Nephron progenitor cell (in vitro differentiated cells): Measurements from ENCODE around the gene SEC16B.

Experiments
- DNase-seq: peaks from one replicate; pipeline ENCODE4 v3.0.0; 2021
- H3K27ac Mint-ChIP-seq: 2 replicates; pipeline ENCODE4 v1.8.0; 2021; ENCODE audit warnings: mild to moderate bottlenecking, moderate library complexity, mixed read lengths
- H3K27me3 Mint-ChIP-seq: 2 replicates; pipeline ENCODE4 v1.8.0; 2021; ENCODE audit warnings: mild to moderate bottlenecking, low read depth, mixed read lengths; ENCODE audit not compliant: poor library complexity
- H3K36me3 Mint-ChIP-seq: 2 replicates; pipeline ENCODE4 v1.8.0; 2021; ENCODE audit warnings: low read depth, mixed read lengths
- H3K4me1 Mint-ChIP-seq: 2 replicates; pipeline ENCODE4 v1.8.0; 2021; ENCODE audit warnings: mixed read lengths
- H3K4me3 Mint-ChIP-seq: 2 replicates; pipeline ENCODE4 v1.8.0; 2021; ENCODE audit warnings: mild to moderate bottlenecking, moderate library complexity, mixed read lengths
- H3K9me3 Mint-ChIP-seq: 2 replicates; pipeline ENCODE4 v1.8.0; 2021; ENCODE audit warnings: mild to moderate bottlenecking, moderate library complexity, mixed read lengths
- CTCF ChIP-seq: fragments of 200-600 bp; sonication (generic); IDR thresholded peaks from 2 replicates; pipeline ENCODE4 v1.5.0; 2021; ENCODE audit warnings: antibody characterized with exemption

SEC16B gene

GRCh38 chr1:177921590-177921989 lies 48.3 kb downstream of the SEC16B start:
- Mint-ChIP-seq H3K27me3 (peaks cover 6% of the 10 kb centered on the region), H3K9me3 (no peaks in the 10 kb centered on the region), H3K4me3 (no peak overlapping the region), H3K36me3 (no peaks in the 10 kb centered on the region), H3K4me1 (peaks cover 14% of the 10 kb centered on the region), H3K27ac (no peak overlapping the region)
- no peak for DNase-seq
- no peak for TF ChIP-seq CTCF

- no peak overlapping the region for H3K27ac Mint-ChIP-seq
- H3K9me3 Mint-ChIP-seq = no peaks in the 10 kb centered on the region
- H3K27me3 Mint-ChIP-seq = peaks cover 6% of the 10 kb centered on the region
- H3K36me3 Mint-ChIP-seq = no peaks in the 10 kb centered on the region
- H3K4me1 Mint-ChIP-seq = peaks cover 5% of the 10 kb centered on the region
- no peak for TF ChIP-seq CTCF
- no peak for DNase-seq
- H3K4me3 Mint-ChIP-seq = no peak overlapping the region
Measured at GRCh38 chr1:177920091-177920490, 49.8 kb downstream of the SEC16B start.

GRCh38 chr1:177915641-177916040 lies 54.2 kb downstream of the SEC16B start:
- peaks cover 23% of the 10 kb centered on the region for H3K27me3 Mint-ChIP-seq
- no peak overlapping the region for H3K4me3 Mint-ChIP-seq
- DNase-seq = no peak
- H3K27ac Mint-ChIP-seq = no peak overlapping the region
- no peaks in the 10 kb centered on the region for H3K4me1 Mint-ChIP-seq
- no peak for TF ChIP-seq CTCF
- no peaks in the 10 kb centered on the region for H3K9me3 Mint-ChIP-seq
- no peaks in the 10 kb centered on the region for H3K36me3 Mint-ChIP-seq

- no peak for DNase-seq
- Mint-ChIP-seq H3K27ac (no peak overlapping the region), H3K36me3 (no peaks in the 10 kb centered on the region), H3K27me3 (peaks cover 31% of the 10 kb centered on the region), H3K9me3 (peaks cover 5% of the 10 kb centered on the region), H3K4me1 (no peaks in the 10 kb centered on the region), H3K4me3 (no peak overlapping the region)
- no peak for TF ChIP-seq CTCF
Measured at GRCh38 chr1:177914603-177915002, 55.3 kb downstream of the SEC16B start.

GRCh38 chr1:177913762-177914540 lies 55.9 kb downstream of the SEC16B start:
- Mint-ChIP-seq H3K27me3 (peaks cover 37% of the 10 kb centered on the region), H3K4me3 (no peak overlapping the region), H3K9me3 (peaks cover 5% of the 10 kb centered on the region), H3K36me3 (no peaks in the 10 kb centered on the region), H3K27ac (no peak overlapping the region), H3K4me1 (no peaks in the 10 kb centered on the region)
- peak; percentile 44 for TF ChIP-seq CTCF
- peak; percentile 20 for DNase-seq

GRCh38 chr1:177912991-177913390 lies 56.9 kb downstream of the SEC16B start:
- H3K4me3 Mint-ChIP-seq = no peak overlapping the region
- TF ChIP-seq CTCF = no peak
- H3K27me3 Mint-ChIP-seq = peaks cover 45% of the 10 kb centered on the region
- DNase-seq = no peak
- no peaks in the 10 kb centered on the region for H3K36me3 Mint-ChIP-seq
- no peaks in the 10 kb centered on the region for H3K4me1 Mint-ChIP-seq
- peaks cover 5% of the 10 kb centered on the region for H3K9me3 Mint-ChIP-seq
- no peak overlapping the region for H3K27ac Mint-ChIP-seq
